NCI-H128 (cell line): ENCODE data around the gene TLX3.

Experiments used
- DNase-seq: peaks from one replicate; lab custom pipeline; 2025; ENCODE audit not compliant: unreplicated experiment; lab: John Stamatoyannopoulos, UW

TLX3 gene

DNA sequence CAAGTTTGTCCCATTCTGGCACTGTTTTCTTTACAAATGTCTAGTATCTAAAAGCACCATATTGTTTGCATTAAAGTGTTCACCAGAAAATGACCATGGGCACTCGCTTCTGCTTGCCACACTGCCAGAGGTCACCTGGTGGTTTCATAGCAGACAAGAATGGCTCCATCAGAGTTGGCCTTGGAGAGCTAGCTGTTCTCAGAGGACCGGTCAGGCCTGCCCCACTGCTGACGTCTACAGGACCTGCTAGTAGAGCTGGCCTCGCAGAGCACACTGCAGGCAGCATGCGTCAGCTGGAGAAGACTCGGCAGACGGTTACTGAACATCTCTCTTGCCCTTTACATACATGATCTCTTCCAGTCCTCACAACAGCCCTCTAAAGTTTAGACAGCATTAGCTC lies 8.7 kb upstream of the TLX3 start:
- DNase-seq = no peak

DNA sequence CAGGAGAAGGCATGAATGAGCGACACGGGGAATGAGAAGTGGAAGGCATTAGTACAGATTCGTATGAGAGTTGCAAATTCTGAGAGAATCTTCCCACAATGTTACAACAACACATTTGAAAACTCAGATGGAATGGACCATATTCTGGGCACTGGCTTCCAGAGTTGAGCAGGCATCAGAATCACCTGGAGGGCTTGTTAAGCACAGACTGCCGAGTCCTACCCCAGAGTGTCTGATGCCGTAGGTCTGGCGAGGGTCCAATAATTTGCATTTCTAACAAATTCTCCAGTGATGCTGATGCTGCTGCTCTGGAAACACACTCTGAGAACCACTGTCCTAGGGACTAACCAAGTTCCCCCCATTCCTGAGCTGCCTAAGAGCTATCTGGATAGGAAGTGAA lies 2.9 kb upstream of the TLX3 start:
- DNase-seq = no peak

DNA sequence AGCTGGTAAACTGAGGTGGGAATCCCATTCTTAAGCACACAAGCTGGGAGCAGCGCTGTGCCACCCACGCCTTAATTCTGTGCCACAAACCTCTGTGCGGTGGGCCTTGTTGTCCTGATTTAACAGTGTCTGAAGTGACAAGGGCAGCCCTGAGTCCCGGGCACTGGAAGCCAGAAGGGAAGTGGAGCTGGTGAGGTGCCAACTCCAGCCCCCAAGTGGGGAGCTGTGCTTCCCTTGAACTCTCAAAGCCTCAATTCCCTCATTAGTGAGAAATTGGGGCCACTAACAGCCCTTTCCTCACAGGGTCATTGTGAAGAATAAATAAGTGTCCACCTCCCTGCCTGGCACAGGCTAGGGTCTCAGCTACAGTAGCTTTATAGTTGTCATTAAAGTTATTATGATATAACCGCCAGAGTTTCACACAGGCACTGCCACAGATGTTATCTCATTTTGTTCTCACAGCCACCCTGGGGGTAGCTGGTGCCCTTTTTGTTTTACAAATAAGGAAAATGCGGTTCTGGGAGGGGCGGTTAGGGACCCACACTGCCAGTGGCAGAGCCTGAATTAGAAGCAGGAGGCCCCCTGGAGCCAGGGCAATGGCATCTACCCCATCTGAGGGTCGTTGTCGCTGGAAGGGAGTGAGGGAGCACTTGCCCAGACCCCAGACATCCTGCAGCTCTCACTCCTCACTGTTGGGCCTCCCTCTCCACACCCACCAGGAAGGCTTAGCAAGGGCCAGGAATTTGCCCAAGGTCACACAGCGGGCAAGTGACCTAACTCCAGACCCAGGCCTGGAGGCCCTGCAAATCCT lies 2.1 kb upstream of the TLX3 start:
- DNase-seq = no peak

DNA sequence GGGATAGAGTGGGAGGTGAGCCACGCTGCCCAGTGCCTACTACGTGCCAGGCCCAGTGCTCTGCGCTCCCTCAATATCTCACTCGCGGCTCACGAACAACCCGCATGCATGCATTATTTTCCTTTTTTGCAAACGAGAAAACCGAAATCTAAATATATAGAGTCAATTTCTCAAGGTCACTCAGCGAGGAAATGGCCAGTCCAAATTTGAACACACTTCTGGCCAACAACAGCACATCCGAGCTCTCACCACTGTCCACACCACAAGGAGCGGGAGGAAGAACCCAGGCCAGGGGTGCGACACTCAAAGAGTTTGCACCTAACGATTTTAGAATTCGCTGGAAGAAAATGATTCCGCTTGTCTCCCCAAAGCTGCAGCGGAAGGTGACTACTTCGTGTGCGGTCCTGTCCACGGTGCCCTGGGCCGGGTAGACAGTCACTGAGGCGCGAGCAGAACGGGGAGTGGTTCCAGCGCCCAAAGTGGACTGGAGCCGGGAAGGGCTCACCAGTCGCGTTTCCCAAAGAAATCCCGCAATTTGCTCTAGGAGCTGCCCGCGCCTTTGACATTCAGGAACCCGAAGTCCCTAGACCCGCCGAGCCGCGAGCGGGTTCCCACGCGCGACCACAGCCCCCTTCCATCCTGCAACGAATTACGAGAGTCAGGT lies 1.1 kb upstream of the TLX3 start:
- no peak for DNase-seq

DNA sequence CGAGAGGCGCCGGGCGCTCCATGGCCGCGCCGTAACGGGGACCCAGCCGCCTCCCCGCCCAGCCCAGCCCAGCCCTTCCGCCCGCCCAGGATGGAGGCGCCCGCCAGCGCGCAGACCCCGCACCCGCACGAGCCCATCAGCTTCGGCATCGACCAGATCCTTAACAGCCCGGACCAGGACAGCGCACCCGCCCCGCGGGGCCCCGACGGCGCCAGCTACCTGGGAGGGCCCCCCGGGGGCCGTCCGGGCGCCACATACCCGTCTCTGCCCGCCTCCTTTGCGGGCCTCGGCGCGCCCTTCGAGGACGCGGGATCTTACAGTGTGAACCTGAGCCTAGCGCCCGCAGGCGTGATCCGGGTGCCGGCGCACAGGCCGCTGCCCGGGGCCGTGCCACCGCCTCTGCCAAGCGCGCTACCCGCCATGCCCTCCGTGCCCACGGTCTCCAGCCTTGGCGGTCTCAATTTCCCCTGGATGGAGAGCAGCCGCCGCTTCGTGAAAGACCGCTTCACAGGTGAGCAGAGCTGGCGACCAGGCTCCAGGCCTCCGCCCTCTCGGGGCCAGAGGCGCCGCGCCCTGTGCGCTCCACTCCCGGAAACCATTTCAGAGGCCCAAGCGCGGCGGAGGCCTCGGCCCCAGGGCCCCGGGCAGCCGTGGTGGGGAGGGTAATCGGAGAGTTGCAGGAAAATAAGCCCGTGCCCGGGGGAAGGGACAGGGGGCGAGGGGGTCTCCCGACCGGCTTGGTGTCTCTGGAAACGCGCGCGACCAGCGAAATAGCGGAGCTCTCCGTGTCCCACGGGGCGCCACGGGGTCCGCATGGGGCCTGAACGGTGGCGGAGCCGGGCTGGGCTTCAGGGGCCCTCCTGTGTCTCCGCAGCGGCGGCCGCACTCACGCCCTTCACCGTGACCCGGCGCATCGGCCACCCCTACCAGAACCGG lies 496 bp downstream of the TLX3 start:
- no peak for DNase-seq

DNA sequence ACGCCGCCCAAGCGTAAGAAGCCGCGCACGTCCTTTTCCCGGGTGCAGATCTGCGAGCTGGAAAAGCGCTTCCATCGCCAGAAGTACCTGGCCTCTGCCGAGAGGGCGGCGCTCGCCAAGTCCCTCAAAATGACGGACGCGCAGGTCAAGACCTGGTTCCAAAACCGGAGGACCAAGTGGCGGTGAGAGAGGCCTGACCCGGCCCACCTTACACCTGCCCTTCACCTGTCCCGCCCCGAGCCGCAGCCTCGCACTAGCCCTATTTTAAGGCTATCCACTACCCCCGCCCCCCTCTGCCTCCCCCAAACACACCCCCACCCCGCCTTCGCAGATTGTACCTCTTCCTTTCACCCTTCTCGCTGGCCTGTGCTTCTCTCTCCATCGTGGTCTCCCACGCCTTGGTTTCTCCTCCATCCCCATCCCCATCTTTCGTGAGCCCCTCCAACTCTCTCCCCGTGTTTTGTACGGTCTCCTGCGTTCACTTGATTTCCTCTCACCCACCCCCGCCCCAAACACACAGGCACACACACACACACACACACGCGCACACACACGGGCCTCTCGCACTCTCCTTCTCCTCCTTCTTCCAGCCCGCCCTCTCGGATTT lies 1.3 kb downstream of the TLX3 start:
- DNase-seq = no peak

DNA sequence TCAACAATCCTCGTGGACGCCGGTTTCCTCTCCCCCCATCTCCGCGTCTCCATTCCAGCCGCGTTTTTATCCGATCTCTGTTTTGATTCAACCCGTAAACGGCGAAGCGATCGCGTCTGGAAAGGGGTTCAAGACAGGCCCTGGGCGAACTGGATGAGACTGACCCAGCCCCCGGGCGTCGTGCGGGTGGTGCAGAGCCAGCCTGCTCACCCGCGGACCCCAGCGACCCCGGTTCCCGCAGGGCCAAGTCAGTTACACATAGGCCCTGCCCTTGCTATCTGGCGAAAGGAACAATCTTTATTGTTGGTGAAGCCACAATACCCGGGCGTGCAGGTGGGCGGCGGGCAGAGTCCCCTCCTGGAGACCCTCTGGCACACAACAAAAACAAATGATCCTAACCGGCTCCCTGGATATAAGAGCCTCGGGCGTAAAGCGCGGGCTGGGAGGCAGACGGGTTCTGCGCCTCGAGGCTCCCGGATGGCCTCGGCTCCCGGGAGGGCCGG lies 1.8 kb downstream of the TLX3 start:
- no peak for DNase-seq

DNA sequence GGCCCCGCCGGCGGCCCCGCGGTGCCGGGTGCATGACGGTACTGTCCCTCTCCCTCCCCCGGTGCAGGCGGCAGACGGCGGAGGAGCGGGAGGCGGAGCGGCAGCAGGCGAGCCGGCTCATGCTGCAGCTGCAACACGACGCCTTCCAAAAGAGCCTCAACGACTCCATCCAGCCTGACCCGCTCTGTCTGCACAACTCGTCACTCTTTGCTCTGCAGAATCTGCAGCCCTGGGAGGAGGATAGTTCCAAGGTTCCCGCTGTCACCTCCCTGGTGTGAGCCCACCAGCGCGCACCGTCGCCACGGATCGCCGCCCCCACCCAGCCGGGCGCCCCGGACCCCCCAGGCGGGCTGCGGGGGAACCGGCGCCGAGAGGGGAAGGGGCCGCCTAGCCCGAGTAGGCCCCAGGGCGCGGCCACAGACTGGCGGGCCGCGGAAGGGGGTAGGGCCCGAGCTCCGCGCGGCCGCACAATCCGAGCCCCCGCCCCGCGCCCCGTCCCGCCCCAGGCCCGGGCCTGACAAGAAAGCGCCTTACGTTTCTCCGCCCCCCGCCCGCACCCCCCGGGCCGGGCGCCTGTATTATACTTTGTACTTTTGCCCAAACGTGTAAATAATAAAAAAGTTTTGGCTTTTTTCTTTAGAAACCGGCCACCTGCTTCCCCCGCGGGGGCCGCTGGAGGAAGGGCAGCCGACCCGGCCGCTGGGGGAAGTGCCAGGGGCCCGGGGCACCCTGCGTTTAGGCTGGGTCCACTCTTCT lies 2.5 kb downstream of the TLX3 start:
- DNase-seq = no peak

DNA sequence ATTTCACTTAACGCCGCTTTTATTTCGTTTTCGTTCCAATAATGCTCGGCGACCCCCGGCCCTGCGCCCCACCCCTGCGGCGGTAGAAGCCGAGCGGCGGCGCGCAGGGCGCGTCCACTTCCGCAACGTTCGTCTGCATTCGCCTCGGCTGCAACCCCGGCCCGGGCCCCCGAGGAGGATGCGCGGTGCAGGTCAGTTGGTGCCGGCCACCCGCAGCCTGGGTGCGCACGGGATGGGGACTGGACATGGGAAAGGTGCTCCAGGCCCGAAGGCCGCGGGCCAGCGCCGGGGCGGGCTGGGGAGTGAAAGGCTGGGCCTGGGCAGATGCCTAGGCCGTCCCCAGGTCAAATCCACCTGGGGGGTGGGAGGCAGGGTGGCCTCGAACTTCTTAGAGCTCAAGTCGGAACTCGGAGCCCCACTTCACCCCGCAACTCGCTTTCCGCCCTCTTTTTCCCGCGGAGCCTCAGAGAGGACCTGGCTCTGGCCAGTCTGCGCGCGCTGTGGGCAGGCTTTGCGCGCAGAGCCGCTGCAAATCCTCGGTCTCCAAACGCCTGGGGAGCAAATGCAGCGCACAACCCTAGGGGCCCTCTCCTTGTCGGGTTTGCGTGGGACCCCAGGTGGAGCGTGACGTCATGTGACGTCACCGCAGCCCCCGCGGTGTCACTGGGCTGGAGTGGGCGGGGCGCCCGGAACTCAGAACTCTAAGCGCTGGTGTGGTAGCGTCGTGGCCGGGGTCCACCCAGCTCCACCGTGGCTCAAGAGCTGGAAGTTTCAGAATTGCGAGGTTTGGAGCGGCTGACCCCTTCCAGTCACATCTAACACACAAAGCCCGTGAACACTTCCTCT lies 3.3 kb downstream of the TLX3 start:
- no peak for DNase-seq

DNA sequence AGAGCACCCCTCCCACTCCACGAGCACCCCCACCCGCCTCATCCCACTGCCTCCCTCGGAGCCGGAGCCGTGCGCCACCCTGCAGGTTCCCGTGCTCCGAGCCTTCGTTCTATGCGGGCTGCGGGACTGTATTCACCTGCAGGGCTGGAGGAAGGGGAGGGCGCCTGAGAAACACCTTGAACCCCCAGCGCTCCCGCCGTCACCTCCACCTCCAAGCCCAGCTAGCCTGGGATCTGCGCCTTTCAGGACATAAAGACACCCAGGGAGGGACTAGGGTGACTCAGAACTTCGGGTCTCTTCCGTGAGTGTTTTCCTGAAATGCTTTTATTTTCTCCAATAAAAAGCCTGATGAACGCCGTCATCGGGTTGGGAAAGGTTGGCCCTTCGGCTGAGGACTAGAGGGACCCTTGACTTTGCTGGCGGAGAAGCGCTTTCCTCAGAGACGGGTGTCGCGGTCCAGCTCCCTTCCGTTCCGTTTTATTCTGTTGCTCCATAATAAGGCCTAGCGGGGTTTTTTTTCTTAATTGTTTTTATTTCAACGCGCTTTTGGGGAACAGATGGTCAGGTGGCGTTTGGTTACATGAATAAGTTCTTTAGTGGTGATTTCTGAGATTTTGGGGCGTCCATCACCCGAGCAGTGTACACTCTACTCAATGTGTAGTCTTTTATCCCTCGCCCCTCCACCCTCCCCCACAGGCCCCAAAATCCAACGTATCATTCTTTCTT lies 4.6 kb downstream of the TLX3 start:
- no peak for DNase-seq

DNA sequence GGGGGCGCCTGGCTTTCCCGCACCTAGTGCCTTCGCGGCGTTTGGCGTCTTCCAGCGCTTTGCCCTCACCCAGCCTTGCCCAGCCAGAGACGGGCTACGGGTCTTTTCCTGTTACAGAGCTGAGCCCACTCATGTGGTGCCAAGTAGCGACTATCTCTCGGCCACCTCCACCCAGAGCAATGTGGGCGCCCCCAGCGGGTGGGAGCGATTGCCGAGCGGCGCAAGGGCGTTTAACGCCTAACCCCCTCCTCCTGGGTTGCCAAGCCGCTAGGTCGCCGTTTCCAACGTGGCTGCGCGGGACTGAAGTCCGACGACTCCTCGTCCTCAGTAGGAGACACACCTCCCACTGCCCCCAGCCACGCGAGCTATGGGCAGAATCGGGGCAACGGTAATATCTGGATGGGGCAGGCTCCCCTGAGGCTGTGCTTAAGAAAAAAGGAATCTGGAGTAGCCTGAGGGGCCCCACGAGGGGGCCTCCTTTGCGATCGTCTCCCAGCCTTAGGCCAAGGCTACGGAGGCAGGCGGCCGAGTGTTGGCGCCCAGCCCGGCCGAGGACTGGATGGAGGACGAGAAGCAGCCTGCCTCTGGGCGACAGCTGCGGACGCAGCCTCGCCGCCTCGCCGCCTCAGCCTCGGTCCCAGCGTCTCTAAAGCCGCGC lies 5.8 kb downstream of the TLX3 start:
- DNase-seq = no peak

DNA sequence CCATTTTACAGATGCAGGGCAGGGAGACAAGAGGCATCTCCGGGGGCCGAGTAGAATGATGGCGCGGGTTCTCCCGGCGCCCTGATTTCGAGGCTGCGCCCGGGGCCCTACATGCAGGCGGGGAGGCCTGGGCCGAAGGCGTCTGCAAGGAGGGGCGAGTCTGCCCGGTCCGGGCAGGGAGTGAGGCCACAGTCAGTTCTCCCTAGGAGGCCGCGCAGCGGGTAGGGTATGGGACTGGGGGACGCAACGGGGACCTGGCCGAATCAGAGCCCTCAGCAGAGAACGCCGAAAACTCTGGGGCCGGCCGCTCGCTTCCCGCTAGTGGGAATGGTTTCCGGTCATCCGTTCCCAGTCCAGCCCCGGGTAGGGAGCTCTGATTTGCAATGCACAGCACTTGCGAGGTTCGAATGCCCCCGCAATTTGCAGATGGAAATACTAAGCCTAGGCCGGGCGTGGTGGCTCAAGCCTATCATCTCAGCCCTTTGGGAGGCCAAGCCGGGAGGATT lies 6.4 kb downstream of the TLX3 start:
- no peak for DNase-seq

DNA sequence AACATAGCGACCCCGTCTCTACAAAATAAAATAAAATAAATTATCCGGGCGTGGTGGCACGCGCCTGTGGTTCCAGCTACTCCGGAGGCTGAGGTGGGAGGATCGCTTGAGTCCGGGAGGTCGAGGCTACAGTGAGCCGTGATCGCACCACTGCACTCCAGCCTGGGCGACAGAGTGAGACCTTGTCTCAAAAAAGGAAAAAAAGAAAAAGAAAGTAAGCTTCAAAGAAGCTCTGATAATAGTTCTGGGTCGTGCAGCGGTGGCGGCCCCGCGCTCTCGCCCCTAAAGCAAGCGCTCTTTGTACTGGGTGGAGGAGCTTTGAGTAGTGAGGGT lies 6.8 kb downstream of the TLX3 start:
- no peak for DNase-seq

DNA sequence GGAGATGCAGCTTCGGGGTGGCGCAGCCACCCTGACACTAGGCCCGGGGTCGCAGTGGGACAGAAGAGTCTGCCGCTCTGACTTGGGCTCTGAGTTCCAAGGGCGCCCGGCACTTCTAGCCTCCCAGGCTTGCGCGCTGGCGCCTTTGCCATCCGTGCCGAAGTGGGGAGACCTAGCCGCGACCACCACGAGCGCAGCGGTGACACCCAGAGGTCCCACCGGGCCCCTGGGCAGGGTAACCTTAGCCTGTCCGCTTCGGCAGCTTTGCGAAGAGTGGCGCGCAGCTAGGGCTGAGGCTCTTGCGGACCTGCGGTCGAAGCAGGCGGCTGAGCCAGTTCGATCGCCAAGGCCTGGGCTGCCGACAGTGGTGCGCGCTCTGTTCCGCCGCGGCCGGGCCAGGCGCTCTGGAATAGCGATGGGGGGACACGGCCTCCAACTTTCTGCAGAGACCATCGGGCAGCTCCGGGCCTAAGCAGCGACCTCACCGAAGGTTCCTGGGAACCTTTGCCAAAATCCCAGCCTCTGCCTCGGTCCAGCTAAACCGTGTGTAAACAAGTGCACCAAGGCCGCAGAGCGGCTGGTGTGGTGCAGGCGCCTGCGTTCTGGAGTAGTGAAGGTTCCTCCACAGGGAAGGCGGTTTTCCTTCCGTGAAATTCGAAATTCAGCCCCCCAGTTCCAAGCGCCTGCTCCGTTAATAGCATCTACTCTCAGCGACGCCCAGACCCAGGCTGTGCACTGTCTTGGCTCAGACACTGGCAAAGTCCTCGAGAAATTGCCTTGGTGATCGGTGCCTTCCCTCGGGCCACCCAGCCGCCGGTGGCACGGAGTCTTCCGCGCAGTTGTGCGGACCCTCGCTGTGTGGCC lies 7.4 kb downstream of the TLX3 start:
- DNase-seq = no peak

DNA sequence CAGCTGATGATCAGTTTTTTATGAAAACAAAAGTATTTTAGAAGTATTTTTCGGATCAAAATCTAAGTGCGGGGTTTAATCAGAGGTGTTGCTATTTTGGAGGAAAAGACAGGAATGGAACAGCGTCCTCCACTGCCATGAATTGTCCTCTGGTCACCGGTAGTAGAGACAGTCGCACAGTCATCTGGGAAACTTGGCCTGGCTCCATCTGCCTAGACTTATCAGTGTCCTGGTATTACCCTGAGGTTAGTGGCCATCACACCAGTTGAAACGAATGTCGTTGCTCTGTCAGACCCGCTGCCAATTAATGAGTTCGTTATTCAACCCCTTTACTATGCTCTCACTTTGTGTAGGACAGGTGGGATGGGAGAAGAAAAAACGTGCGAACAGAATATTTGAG lies 8.2 kb downstream of the TLX3 start:
- DNase-seq = no peak

DNA sequence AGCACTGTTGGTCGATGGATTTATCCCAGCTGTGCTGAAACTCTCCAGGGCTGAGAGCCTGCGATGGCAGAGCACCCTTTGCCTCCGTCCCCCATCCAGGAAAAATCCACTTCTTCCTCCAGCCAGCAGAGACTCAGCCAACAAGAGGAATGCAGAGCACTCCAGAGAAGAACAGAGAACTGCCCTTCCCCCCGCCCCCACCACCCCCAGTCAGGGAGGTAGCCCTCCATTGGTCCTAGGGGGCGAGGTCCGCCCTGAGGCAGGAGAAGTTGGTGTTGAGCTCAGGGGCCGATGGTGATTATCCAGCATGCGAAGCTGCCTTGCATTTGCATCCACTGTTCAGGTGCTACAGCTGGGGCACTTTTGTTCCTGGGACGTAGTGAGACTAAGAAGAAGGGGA lies 9.0 kb downstream of the TLX3 start:
- no peak for DNase-seq

DNA sequence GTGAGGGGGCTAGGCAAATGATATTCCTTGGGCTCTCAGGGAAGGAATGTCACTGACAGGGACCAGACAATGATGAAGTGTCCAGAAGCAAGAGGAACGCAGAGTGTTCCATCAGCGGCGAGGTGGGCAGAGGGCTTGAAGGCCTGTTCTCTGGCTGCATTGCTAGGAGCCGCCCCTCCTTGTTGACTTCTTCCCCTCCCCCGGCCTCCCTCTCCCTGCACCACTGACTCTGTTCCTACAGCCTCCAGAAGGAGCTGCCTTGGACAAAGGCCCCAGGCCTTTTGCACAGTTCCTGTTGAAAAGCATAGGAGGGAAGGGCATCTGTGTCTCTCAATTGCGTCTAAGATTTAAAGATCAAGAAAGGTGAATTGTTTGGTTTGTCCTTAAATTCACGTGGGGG lies 12.4 kb downstream of the TLX3 start:
- DNase-seq = no peak
